GM18517 (cell line): ENCODE measurements around the gene SERPINE3.

ENCODE experiments used
- ATAC-seq: cut with Tn5 transposase; IDR thresholded peaks from one replicate; pipeline ENCODE4 v1.9.1; 2021; ENCODE audit warnings: mild to moderate bottlenecking, moderate library complexity; ENCODE audit not compliant: unreplicated experiment

Gene SERPINE3

DNA sequence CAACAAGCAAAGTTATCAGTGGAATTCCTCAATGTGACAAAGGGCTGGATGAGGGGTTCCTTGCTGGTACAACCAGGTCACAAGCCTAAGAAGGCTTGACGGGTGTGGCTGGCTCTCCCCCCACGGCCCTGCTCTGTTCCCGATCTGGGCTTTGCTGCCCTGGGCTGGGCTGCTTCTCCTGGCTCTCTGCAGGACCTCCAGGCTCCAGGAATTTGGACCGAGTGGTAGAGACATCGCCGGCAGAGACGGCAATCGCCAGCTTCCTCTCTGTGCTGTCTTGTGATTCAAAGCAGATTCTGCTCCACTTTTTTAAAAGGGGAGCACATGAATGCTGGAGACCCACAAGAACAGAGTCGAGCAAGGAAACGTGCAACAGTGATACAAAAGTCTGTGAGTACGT lies at the start of gene SERPINE3:
TSS of gene SERPINE3 (plus strand) at position 338 of the 400 bp plus-strand sequence. CDS start 1,401 bp downstream, outside the sequence.
- no peak for ATAC-seq

- no peak for ATAC-seq
Observed at GRCh38 chr13:51291341-51291740, 48.1 kb upstream of the SERPINE3 start.

GRCh38 chr13:51292000-51292565 lies 47.4 kb upstream of the SERPINE3 start:
- ATAC-seq, result no peak

DNA sequence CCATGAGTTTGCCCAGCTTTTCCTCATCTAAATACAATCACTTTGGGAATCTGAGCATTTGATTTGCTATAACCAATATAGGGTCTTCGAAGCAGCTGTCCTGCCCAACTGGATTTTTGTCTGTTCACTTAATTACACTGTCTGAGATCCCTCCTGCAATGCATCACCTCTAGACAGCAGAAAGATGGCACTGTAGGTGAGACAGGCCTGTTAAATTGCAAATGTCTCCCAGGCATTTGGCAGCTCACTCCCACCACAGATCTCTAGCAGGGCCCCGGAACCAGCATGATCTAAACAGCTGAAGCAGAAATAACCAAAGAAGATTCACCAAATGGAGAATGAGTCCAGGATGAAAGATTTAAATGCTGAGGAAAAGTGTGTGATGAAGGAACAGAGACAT lies 41.9 kb upstream of the SERPINE3 start:
- no peak for ATAC-seq

DNA sequence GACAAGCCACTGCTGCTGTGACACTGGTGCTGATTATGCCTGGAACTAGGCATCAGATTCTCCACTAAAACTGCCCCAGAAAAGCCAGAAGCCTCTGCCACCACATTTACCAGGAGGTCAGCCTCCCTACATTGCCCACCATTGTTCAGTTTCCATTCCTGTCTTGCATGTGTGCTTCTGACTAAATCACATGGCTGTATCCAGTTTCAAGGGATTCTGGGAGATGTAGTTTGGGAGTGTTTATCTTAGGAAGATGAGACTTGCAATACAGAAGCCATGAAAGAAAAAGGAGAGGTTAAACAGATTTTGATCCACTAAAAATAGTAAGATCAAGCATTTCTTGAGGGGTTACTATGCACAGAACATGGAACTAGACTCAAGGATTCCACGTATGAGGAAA lies 40.7 kb upstream of the SERPINE3 start:
- ATAC-seq, result no peak

DNA sequence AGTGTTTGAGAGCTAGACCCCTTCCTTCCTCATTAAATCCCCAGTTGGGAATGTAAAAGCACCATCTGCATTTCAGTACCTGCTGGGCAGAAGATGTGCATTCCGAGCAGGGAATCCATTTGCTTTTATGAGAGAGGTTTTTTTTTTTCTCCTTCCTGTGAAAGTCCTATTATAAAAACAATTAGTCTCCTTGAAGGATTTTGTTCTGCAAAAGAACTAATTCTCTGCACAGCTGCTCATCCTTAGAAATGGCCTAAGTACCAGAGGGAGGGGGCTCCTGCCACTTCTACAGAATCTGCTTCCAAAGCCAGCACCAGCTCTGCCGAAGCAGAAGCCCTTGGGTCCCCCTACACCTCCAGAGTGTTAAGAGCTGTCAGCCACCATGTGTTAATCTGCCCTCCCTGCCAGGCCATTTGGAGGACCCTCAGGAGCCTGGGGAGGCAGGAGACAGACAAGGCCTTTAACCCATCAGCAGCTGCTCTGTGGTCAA lies 36.4 kb upstream of the SERPINE3 start:
- ATAC-seq, result no peak

GRCh38 chr13:51303882-51304281 lies 35.6 kb upstream of the SERPINE3 start:
- ATAC-seq, result no peak

DNA sequence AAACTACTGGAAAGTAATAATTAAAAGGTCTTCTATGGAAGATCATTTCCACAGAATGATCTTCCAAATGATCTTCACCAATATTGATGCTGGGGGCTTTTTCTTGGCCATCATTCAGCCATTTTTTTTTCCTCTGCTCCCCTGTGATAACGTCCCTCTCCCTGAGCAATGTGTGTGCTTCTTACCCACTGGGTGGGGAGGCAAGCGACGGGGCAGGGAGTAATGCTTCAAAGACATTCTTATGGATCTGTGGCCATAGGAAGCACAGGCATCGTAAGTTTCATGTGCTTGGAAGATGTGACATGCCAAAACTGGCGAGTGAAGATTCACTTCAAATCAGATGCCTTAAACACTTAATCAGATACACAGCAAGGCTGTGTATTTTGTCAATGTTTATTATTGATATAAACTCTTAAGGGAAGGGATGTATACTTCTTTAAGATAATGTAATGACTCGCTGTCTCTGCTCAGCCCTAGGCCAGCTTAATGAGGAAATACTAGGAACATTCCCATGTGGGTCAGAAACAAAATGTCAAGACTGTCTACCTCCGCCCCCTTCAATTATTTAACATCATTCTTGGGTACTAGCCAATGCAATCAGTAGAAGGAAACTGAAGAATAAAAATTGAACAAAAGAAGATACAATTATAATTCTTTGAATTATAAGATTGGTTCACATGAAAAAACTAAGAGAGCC lies 34.1 kb upstream of the SERPINE3 start:
- ATAC-seq, result no peak

DNA sequence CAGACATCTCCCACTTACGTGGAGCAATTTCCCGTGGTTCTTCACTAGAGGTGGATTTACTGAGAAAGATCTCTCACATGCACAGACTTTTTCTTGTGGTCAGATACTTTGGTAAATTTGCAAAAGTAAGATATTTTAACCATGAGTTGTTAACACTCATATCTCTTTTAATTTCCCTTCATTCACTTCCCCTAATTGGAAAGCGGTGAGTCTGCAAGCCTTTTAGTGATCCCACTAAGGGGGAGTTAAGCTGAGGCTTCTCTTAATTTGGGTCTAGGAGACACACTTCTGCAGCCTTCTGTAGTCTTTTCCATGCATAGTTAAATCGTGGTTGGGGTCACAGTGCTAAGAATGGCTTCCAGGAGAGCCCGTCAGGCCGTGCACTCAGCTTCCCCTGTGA lies 30.7 kb upstream of the SERPINE3 start:
- no peak for ATAC-seq

DNA sequence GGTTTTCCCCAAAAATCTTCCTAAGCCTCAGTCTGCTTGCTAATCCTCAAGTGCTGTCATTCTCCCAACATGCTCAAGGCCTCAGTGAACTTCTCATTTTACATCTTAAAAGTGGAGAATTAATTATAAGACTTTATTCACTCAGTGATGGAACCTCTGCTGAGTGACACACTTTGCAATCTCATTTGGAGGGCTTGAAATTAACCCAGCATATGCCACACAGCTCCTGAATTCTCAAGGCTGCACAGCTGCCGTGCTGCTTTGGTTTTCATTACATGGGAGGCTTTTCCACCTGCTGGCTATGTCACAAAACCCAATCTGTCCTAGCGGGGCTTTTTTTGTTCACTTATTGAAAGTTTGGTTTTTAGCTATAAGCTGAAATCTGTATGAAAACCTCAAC lies 28.3 kb upstream of the SERPINE3 start:
- ATAC-seq, result no peak

DNA sequence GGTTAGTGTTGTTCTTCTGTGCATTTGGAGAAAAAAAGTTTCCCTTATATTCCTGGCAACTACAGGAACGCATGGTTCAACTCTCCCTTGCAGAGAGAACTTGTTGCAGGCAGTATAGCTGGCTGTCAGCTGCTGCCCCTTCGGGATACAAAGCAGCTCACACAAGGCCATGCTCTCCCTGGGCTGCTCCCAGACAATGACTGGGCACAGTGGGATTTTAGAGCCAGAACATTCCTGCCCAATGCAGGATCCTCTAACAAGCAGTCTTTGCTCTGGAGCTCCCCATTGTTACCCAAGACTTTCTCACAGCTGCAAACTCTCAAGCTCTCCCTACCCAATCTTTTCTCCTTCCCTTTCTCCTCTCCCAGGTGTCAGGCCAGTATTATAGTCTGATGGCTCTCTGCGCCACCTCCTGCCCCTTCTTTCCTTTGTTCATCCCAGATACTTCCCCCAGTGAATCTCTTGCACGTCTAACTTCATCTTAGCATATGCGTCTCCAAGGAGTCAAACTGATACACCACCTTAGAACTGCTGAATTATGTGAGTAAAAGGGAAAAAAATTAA lies 27.5 kb upstream of the SERPINE3 start:
- no peak for ATAC-seq

- ATAC-seq, result no peak
Observed at GRCh38 chr13:51313619-51314018, 25.9 kb upstream of the SERPINE3 start.

DNA sequence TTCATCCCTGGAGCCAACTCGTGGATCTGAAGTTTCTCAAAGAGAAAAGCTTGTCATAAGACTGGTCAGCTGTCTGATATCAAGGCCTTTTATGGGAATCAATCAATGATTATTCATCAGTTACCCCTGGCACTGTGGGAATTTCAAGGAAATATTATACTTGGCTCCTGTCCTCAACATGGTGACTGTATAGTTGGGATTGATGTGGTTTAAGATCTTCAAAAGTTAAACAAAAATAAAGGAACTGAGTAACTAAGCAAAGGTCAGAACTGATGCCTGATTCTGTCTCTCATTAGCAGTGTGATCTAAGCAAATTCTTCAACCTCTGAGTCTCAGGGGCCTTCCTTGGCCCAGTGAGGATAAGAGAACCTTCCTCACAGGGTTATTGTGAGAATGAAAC lies 22.2 kb upstream of the SERPINE3 start:
- no peak for ATAC-seq

DNA sequence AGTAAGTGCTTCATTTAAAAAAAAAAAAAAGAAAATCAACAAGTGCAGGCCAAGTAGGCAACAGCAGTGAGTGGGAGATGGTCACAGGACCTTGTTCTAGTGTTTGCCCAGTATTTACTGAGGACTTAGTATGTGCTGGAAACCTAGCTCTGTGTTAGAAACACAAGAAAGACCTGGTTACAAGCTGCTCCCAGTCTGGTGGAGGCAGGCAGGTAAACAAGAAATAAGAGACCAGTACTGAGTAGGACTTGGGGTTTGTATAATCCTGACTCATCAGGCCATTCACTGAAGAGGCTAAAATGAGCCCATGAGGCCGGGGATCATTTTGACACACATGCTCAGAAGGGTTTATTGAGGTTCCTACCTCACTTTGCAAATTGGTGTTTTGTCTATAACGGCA lies 21.5 kb upstream of the SERPINE3 start:
- no peak for ATAC-seq

GRCh38 chr13:51318876-51319275 lies 20.6 kb upstream of the SERPINE3 start:
- no peak for ATAC-seq

DNA sequence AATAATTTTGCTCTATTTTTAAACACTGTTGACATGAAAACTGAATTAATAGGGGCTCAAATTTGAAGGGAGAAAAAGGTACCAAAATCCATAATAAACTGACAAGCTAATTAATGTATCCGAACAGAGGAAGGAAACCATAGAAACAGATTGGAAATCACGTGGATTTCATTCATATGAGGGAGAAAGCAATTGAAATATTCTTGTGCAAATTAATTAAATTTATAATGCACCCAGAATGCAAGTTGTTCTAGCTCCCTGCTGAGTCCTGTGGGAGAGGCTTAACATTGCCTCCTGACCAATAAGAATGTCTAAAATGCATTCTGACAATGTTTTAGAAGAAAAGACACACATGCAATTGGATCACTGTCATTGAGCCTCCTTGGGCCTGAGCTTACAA lies 17.7 kb upstream of the SERPINE3 start:
- no peak for ATAC-seq

- no peak for ATAC-seq
Observed at GRCh38 chr13:51322826-51323225, 16.7 kb upstream of the SERPINE3 start.

- ATAC-seq, result no peak
Observed at GRCh38 chr13:51323824-51324511, 15.5 kb upstream of the SERPINE3 start.

DNA sequence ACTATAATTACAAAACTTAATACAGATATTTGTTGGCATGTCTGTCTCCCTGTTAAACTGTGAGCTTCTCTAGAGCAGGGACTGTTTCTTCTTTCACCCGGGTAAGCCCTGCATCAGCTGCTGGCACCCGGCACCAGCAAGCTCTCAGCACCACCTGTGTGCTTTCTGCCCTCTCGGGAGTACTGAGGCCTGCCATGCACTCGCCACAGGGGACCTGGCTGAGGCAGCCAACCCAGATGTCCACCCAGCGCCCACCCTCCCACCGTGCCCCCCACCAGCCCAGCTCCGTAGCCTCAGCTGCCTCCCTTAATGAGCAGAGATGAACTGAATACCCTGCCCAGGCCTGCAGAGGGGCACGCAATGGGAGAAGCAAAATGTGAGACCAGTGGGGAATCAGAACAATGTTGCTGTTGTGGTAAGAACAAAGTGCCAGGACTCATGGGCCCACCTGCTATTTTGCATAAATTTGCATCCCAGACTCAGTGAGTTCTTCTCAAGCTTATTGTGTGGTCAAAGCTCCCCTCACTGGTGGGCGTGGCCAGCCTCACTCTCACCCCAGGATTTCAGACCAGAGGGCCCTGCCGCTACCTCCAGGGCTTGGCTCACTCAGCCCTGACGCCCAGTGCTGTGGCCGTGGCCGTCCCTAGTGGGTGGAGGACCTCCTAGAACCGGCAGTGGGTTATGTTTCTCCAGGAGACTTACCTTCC lies 14.6 kb upstream of the SERPINE3 start:
- no peak for ATAC-seq

DNA sequence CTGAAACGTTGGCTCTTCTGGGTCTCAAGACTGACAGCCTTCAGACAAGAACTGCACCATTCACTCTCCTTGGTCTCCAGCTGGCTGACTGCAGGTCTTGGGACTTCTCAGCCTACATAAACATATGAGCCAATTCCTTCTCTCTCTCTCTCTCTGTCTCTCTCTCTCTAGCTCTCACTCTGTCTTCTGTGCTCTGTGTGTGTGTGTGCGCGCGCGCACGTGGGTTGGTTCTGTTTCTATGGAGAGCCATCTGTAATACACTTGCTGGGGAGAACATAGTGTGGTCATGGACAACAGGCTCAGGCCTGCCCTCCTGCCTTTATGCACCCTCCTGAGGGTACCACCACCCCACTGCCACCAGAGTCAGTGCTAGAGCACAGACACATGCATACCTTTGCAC lies 13.7 kb upstream of the SERPINE3 start:
- ATAC-seq, result no peak

GRCh38 chr13:51326777-51327176 lies 12.7 kb upstream of the SERPINE3 start:
- no peak for ATAC-seq
